GM12874 (cell line): ENCODE data around the gene DIPK1A.

Experiments
- TF ChIP-seq, protein P1 (sequence below): IDR thresholded peaks from 2 replicates; pipeline ENCODE4 v1.5.1; 2011; ENCODE audit warnings: low read depth, mild to moderate bottlenecking, control low read depth, low read length, moderate library complexity; ENCODE audit not compliant: insufficient read depth

The DIPK1A gene

DNA sequence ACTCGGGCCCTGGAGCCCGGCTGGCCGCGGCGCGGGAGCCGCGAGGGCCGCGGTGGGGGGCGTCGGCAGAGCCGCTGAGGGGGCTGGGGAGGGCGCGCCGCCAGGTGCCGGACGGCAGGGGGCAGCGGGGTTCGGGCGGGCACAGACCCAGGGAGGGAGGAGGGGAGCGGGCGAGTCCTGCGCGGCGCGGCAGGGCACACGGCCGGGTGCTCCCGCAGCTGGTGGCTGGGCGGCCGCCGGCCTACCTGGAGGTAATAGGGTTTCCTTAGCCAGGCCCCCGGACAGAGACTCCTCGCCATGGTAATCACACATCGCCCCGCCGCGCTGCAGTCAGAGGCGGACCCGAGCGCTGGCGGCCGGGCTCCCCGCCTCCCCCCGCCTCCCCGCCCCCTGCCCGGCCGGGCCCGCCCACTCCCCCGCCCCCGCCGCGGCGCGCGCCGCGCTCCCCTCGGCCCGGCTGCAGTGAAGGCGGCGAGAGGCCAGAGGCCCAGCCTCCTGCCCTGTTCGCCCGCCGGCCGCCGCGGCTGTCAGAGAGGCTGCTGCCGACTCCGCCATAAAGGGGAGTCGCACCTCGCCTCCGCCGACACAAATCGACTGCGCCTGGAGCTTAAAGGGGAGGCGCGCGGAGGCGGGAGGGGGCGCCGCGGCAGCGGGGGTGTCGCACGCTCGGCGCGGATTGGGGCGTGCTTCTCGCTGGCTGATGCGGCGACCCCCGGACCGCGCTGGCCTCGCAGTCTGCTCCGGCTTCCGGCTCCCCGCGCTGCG is at the start of gene DIPK1A:
TSS of gene DIPK1A (minus strand) at position 332 of the 765 bp plus-strand sequence. CDS start at position 299, 33 bp downstream.
- TF ChIP-seq, protein P1, sequence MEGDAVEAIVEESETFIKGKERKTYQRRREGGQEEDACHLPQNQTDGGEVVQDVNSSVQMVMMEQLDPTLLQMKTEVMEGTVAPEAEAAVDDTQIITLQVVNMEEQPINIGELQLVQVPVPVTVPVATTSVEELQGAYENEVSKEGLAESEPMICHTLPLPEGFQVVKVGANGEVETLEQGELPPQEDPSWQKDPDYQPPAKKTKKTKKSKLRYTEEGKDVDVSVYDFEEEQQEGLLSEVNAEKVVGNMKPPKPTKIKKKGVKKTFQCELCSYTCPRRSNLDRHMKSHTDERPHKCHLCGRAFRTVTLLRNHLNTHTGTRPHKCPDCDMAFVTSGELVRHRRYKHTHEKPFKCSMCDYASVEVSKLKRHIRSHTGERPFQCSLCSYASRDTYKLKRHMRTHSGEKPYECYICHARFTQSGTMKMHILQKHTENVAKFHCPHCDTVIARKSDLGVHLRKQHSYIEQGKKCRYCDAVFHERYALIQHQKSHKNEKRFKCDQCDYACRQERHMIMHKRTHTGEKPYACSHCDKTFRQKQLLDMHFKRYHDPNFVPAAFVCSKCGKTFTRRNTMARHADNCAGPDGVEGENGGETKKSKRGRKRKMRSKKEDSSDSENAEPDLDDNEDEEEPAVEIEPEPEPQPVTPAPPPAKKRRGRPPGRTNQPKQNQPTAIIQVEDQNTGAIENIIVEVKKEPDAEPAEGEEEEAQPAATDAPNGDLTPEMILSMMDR = peak; percentile 58

DNA sequence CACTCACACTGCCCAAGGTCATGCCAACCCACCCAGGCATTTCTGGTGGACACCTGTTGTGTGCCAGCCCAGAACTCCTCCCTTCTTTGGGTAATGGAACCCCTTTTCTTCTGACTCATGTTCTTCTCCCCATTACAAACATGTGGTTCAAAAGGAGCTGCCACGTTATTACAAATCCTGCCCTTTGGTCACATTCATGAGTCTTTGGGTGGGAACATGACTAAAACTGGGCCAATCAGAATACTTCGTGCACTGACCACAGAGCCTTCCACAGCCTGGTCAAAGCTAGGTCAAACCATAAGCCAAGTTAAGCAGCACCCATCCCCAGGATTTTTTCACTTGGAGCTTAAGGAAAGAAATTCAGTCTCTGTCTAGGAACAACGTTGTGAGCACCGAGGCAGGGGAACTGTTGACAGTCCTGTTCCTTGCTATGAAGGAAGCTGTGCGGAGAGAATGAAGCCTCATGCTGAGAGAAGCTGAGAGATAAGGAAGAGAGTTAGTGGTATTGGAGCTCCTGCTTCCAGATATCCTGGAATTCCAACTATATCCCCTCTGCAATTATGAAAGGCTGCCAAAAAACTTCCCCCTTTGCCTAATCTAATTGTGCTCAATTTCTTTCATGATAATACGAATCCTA is 46.8 kb upstream of the DIPK1A start:
- TF ChIP-seq, protein P1 = no peak

DNA sequence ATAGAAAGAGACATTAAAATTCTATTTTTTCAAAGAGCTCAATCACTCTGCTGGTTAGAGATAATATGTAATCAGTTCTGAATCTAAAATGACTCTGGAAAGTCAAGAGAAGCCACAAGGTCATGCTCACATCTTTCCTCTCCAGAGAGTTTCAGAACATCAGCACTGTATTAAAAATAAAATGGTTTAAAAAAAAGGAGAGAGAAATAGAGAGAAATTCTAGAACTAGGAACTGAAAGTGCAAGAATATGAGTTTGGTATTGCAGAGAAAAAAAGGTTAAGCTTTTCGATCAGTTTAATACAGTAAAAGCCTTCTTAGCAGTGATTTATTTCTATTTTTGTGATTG is 44.0 kb upstream of the DIPK1A start:
- TF ChIP-seq, protein P1 = no peak

DNA sequence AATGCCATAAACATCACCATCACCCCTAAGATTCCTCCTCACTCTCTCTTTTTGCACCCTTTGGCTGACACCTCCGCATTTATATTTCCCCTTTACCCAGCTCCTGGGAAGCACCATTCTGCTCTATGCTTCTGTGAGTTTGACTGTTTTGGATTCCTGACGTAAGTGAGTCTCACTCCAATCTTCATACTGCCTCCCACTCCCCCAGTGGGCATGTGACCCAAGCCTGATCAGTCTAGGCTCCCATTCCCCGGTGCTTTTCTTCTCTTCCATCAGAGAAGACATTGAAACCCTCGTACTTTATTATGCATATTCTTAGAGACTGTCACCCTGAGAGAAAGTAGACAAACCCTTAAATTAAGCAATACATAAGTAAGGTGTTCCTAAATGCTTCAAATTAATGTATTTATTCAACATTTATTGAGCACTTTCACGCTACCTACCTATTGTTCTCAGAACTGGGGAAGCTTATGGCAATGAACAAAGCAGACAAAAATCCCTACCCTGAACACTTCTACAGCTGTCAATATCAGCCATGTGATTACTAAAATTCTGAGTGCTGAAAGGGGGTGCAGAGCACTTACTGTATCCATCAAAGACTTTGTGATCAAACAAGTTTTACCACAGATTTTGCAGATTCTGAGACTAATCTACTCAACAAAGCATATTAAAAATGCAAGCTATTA is 43.4 kb upstream of the DIPK1A start:
- TF ChIP-seq, protein P1 = no peak

DNA sequence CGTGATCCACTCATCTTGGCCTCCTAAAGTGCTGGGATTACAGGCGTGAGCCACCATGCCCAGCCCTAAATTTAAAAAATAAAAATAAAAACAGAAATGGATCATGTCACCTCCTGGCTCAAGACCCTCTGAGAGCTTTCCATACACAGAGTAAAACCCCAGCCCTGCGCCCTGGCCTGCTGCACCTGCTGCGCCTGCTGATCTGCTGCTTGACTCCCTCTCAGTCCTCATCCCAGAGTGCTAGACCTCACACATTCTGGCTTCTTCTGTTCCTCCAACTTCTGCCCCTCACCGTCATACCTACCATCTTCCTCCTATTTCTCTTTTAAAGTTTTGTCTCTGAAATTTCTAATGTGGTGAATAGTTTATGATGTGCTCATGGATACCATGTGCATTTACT is 42.7 kb upstream of the DIPK1A start:
- TF ChIP-seq, protein P1 = no peak

DNA sequence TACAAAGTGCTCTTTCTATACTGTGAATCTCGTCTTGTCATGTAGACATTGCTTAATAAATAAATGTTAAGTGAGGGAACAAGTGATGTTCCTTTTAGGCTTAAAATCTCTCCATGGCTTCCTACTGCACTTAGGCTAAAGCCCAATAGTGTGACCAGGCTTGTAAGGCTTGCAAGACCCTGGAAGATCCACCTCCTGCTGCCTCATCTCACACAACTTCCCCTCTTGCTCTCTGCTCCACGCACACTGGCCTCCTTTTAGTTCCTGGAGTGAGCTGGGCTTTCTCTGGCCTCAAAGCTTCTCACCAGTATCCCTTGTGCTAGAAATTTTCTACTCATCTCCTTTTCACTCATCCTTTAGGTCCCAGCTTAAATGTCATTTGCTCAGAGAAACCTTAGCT is 41.5 kb upstream of the DIPK1A start:
- TF ChIP-seq, protein P1 = no peak

DNA sequence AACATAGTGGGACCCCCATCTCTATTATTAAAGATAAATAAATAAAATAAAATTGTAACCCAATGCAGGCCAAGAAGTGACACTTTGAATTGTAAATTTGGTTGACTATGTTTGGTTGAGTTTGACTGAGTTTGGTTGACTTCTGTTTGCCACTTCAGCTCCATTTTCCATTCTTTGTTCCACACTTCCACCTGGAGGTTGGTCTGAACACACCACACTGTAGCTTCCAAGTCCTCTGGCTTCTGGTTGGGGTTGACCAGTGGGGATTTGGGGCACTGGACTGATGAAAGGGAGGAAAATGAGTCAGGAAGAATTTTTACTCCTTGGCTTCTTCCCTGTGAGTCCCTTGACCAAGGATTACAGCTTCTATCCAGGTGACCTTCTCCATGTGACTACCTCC is 40.6 kb upstream of the DIPK1A start:
- TF ChIP-seq, protein P1 = no peak
